GM23248 (cell line): Measurements from ENCODE around the gene NOVA2.

Experiments used
- EZH2 ChIP-seq: fragments of 200-600 bp; sonication (generic); IDR thresholded peaks from 2 replicates; pipeline ENCODE4 v1.6.1; 2018; ENCODE audit warnings: antibody characterized with exemption, mild to moderate bottlenecking; ENCODE audit not compliant: insufficient read depth, poor library complexity, severe bottlenecking
- EZH2phosphoT487 ChIP-seq: fragments of 200-600 bp; sonication (generic); IDR thresholded peaks from 2 replicates; pipeline ENCODE4 v1.6.1; 2018; ENCODE audit warnings: antibody characterized with exemption, moderate library complexity, mild to moderate bottlenecking, low read depth; ENCODE audit not compliant: insufficient read depth

GRCh38 chr19:45900738-45901431 lies 72.8 kb downstream of the NOVA2 start:
- no peak for TF ChIP-seq EZH2phosphoT487
- TF ChIP-seq EZH2 = no peak
